GM19193 (cell line): ENCODE results near the gene GFI1.

Experiments
- POLR2A ChIP-seq: IDR thresholded peaks from 4 replicates; pipeline ENCODE4 v1.6.1; 2011; ENCODE audit not compliant: insufficient read depth, insufficient read length; ENCODE audit errors: extremely low read depth

Gene GFI1

DNA sequence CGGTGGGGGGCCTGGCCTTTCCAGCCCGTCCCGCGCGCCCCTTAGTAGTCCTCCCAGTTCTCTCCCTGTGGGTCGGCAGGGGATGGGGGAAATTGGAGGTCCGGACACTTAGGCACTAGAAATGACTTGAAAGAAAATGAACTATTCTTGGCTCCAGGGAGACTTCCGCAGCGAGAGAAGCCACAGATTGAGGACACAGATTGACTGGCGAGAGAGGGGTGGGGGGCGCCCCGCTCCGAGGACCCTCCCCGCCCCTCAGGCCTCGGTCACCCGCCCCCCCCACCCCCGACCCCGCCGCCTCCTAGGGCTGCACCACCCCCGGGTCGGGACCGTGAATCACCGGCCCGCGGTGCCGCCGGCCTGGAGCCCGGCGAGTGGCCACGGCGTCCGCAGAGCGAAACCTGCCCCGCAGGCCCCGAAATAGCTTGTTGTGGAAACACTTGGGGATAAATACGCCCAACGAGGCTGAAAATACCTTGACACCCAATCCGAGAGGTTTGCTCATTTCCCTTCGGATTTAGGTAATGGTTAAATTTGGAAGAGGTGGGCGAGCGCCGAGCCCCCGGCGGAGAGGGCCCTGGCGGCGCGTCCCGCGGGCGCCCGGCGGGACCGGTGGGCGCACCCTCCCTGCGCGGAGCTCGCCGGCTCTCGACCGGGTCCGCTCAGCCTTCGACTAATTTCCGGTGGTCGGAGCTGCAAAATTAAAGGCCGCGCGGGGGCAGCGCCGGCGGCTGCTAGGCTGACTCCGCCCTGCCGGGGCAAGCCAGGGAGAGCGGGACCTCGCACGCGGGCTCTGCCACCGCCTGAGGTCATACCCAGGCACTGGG, at the start of gene GFI1:
GFI1 (minus strand) TSS at position 675 of the 827 bp plus-strand sequence. CDS start 3,438 bp downstream, outside the sequence.
- peak; percentile 60 for TF ChIP-seq POLR2A

DNA sequence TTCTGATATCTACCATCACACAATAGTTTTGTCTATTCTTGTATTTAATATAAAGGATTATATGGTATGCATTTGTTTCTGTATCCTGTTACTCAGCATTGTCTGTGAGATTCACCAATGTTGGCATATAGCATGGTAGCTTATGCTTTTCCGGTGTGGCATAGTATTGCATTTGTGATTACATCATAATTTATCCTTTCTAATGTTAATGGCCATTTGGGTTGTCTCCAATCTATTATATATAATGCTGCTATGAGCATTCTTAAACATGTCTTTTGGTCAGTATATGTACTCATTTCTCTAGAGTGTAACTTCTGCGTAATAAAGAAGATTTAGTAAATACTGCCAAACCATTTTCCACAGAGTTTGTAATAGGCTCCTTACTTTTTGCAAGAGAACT, 40.9 kb upstream of the GFI1 start:
- TF ChIP-seq POLR2A, result no peak

GRCh38 chr1:92519043-92519442, 32.3 kb upstream of the GFI1 start:
- no peak for TF ChIP-seq POLR2A

GRCh38 chr1:92516574-92516973, 29.8 kb upstream of the GFI1 start:
- no peak for TF ChIP-seq POLR2A

- TF ChIP-seq POLR2A, result no peak
Observed at GRCh38 chr1:92515796-92516201, 29.1 kb upstream of the GFI1 start.

DNA sequence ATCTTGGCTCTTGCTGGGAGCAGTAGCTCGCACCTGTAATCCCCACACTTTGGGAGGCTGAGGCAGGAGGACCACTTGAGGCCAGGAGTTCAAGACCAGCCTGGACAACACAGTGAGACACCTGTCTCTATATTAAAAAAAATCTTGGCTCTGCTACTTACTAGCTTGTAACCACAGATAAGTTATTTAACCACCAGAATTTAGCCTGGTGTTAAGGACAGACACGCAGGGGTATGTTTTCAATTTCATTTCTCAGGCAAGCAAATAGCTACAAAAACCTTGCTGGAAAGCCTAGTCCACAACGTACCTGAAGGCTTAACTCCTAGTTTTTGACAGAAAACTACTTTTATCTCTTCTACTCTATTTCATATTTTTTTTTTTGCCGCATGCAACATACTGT, 24.8 kb upstream of the GFI1 start:
- no peak for TF ChIP-seq POLR2A

- TF ChIP-seq POLR2A, result no peak
Observed at GRCh38 chr1:92509619-92510018, 22.9 kb upstream of the GFI1 start.

- no peak for TF ChIP-seq POLR2A
Observed at GRCh38 chr1:92505015-92505692, 18.4 kb upstream of the GFI1 start.

- no peak for TF ChIP-seq POLR2A
Observed at GRCh38 chr1:92504291-92505014, 17.7 kb upstream of the GFI1 start.

- no peak for TF ChIP-seq POLR2A
Observed at GRCh38 chr1:92503926-92504285, 17.2 kb upstream of the GFI1 start.

DNA sequence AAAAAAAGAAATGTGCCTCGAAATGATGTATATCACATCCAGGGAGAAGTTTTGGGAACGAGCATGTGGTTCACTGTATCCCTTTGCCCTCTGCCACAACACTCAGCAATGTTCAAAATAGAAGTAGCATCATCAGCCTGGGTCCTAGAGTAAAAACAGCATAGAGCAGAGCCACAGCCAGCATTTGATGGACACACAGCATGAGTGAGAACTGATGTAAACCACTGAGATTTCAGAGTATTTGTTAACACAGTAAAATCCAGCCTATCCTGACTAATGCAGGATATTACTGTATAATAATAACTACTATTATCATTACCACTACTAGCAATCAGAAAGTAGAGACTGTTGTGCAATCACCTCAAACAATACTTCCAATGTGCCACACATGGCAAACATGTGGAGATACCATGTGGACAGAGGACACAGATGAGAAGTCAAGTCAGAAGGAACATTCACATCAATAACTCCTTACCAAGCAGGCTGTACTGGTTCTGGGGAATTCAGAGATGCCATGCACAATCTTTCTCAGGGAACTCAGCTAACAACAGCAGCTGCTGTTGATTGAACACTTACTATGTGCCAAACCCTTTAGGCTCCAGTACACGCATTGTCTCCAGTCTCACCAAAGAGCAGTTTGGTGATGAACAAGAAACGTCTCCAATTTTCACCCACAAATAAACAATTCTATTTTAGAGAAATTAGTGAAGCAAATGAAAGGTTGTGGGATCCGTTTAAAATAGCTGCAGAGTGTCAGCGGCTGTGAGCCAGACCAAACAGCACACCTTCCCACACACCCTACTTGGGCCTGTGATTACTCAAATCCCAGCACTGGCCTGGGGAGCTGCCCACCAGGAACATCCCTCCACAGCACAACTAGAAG, 16.6 kb upstream of the GFI1 start:
- TF ChIP-seq POLR2A, result no peak

- TF ChIP-seq POLR2A, result no peak
Observed at GRCh38 chr1:92502247-92502646, 15.5 kb upstream of the GFI1 start.

- no peak for TF ChIP-seq POLR2A
Observed at GRCh38 chr1:92500552-92500951, 13.8 kb upstream of the GFI1 start.

GRCh38 chr1:92495392-92496063, 8.8 kb upstream of the GFI1 start:
- TF ChIP-seq POLR2A, result no peak
